Stimulated activated CD4-positive, alpha-beta T cell treated with anti-CD3 and anti-CD28 coated beads, Interleukin-4, amount 100 ng/mL, for 24 hours (primary cell): ENCODE measurements around the gene SMPD4.
"Not testable (repeated sequence)": the region's sequence is repeated elsewhere in the genome, so short reads cannot be mapped to it uniquely, and the experiment has no call there.

Source experiments
- DNase-seq: peaks from one replicate; pipeline ENCODE4 v3.0.0-alpha.2; 2020

The SMPD4 gene

GRCh38 chr2:130155956-130156623, 25.3 kb downstream of the SMPD4 start:
- DNase-seq, result peak; percentile 12

GRCh38 chr2:130154773-130155765, 26.3 kb downstream of the SMPD4 start:
- DNase-seq, result no peak

- DNase-seq, result not testable (repeated sequence)
Measured at GRCh38 chr2:130154423-130154770, 27.0 kb downstream of the SMPD4 start.

GRCh38 chr2:130153721-130154422, 27.5 kb downstream of the SMPD4 start:
- DNase-seq, result not testable (repeated sequence)

GRCh38 chr2:130152816-130153595, 28.4 kb downstream of the SMPD4 start:
- no peak for DNase-seq

GRCh38 chr2:130152136-130152815, 29.1 kb downstream of the SMPD4 start:
- not testable (repeated sequence) for DNase-seq

- not testable (repeated sequence) for DNase-seq
Measured at GRCh38 chr2:130151145-130151512, 30.3 kb downstream of the SMPD4 start.

- no peak for DNase-seq
Measured at GRCh38 chr2:130150181-130151144, 30.9 kb downstream of the SMPD4 start.

- DNase-seq, result not testable (repeated sequence)
Measured at GRCh38 chr2:130148515-130148914, 32.9 kb downstream of the SMPD4 start.

- DNase-seq, result peak; percentile 54
Measured at GRCh38 chr2:130145006-130145414, 36.4 kb downstream of the SMPD4 start, which contains the start of gene CCDC74B. TSS of gene CCDC74B (minus strand) at chr2:130145112. CDS start at chr2:130144996, 116 bp downstream.

- not testable (repeated sequence) for DNase-seq
Measured at GRCh38 chr2:130143266-130144039, 37.9 kb downstream of the SMPD4 start.

- not testable (repeated sequence) for DNase-seq
Measured at GRCh38 chr2:130142396-130143265, 38.8 kb downstream of the SMPD4 start.

- DNase-seq, result not testable (repeated sequence)
Measured at GRCh38 chr2:130141645-130142370, 39.6 kb downstream of the SMPD4 start.

- not testable (repeated sequence) for DNase-seq
Measured at GRCh38 chr2:130141002-130141401, 40.4 kb downstream of the SMPD4 start.

- not testable (repeated sequence) for DNase-seq
Measured at GRCh38 chr2:130140516-130140915, 40.9 kb downstream of the SMPD4 start.

- DNase-seq, result not testable (repeated sequence)
Measured at GRCh38 chr2:130139331-130140280, 41.8 kb downstream of the SMPD4 start.

GRCh38 chr2:130138841-130139251, 42.6 kb downstream of the SMPD4 start:
- DNase-seq, result not testable (repeated sequence)
